ENCODE measurements around the gene FRRS1.

DNA sequence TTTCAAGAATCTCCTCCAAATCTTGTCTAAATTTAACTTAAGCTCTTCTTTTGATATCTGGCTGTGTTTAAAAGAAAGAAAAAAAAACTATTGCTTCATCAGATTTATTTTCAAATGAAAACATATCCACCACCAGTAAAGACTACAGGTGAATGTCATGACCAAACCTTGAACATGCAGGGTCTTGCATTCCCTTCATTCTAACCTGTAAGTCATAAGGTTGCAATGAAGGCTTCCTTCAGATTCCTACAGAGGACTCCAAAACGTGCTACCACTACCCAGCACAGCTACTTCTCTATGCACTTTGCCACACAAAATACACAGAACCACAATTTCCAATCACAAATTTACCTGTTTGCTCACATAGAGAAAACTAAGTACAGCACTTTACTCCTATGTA lies 26.3 kb downstream of the FRRS1 start:
- no peak for TF ChIP-seq EZH2 (IDR thresholded peaks at IDR 0.05)
- TF ChIP-seq FOXP2 (optimal IDR thresholded peaks at IDR 0.05; ENCODE audit: control extremely low read depth, extremely low read length, insufficient read depth): no peak
- TF ChIP-seq POLR2AphosphoS5 (IDR thresholded peaks at IDR 0.05; ENCODE audit: borderline replicate concordance, low read depth, low read length): no peak
